Lower leg skin (tissue), 4 donors: ENCODE data around the gene SOAT1. TPM values are rescaled to one million over a fixed set of nuclear protein-coding genes. Genes with fewer than 3 reads are reported as not detected.
"Not testable (repeated sequence)": the region's sequence is repeated elsewhere in the genome, so short reads cannot be mapped to it uniquely, and the experiment has no call there.

Experiments used
- DNase-seq, 2 donors: peaks; one replicate each; pipeline ENCODE4 v3.0.0-alpha.2; 2019; ENCODE audit warnings: low spot score in 2 of 2
- H3K4me3 ChIP-seq: fragments of 200-600 bp; sonication (generic); 2 replicates; pipeline ENCODE4 v1.5.1; 2017; ENCODE audit warnings: mild to moderate bottlenecking, low read depth; ENCODE audit not compliant: poor library complexity, severe bottlenecking
- CTCF ChIP-seq, 3 donors: fragments of 450-650 bp; IDR thresholded peaks; one replicate each; pipeline ENCODE4 v1.5.1; 2016; ENCODE audit warnings: antibody characterized with exemption in 3 of 3, mild to moderate bottlenecking in 3 of 3, moderate library complexity in 2 of 3
- POLR2A ChIP-seq, 2 donors: fragments of 450-650 bp; IDR thresholded peaks; one replicate each; pipeline ENCODE4 v1.6.1; 2016 to 2017; ENCODE audit warnings: antibody characterized with exemption in 2 of 2, mild to moderate bottlenecking in 1 of 2, moderate library complexity in 1 of 2
- WGBS, 2 donors: methylation state at CpG; one replicate each; pipeline ENCODE4 v1.1.5; 2018; 5-methylcytosine and 5-hydroxymethylcytosine counted together
- intact Hi-C: fragments of 100-400 bp; cut with DNase I; formaldehyde crosslinking; loops from one replicate; pipeline ENCODE4 v1.15.0; 2023; ENCODE audit warnings: low total_unique reads
- total RNA-seq, 4 donors: library from RNA; depleted of rRNA; stranded (reverse); fragments of >200 nt; gene quantifications; one replicate each; pipeline ENCODE4 v1.1.0, GENCODE V29; 2016

The SOAT1 gene
- total RNA-seq, 4 donors from 2014 or later = 4.6 to 34.4 (median 17.7) TPM

DNA sequence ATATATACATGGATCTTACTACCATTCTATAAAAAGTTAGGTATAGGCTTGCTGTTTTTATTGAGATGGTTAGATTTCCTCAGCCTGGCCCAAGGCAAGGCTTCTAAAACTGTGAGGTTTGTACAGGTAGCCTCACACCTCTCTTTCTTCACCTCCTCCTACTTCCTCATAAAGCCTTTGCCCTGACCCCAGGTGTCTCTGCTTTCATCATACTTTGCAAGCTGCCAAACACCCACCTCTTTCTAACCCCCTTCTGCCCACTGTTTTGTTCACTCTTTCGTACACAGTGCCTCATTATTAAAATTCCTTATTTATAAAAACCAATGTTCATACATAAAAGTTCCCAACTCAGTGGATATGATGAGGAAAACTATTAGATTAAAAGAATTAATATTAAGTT, 31.4 kb upstream of the SOAT1 start:
- intact Hi-C loops = no loop called here

GRCh38 chr1:179263121-179263520, 30.5 kb upstream of the SOAT1 start:
- intact Hi-C loops = no loop called here
- DNase-seq = no peak
- H3K4me3 ChIP-seq = no peak overlapping the region
- TF ChIP-seq POLR2A (IDR thresholded peaks at IDR 0.05) (no peak), CTCF (IDR thresholded peaks at IDR 0.05) (no peak)

More for the DNA sequence above, 31.4 kb upstream of the SOAT1 start:
- no peak for TF ChIP-seq CTCF (IDR thresholded peaks at IDR 0.05)
- TF ChIP-seq POLR2A (IDR thresholded peaks at IDR 0.05) = no peak
- H3K4me3 ChIP-seq = no peak overlapping the region
- no peak for DNase-seq
- 83 to 97% methylated on average over 1 of the region's 1 CpG for WGBS, 2 donors

- H3K4me3 ChIP-seq = no peak overlapping the region
- WGBS, 2 donors = 55 to 63% methylated on average over 3 of the region's 3 CpGs
- TF ChIP-seq CTCF (IDR thresholded peaks at IDR 0.05) (no peak), POLR2A (IDR thresholded peaks at IDR 0.05) (no peak)
- intact Hi-C loops = no loop called here
- no peak for DNase-seq
Observed at GRCh38 chr1:179264507-179264906, 29.1 kb upstream of the SOAT1 start.

- H3K4me3 ChIP-seq = no peak overlapping the region
- DNase-seq = no peak
- TF ChIP-seq CTCF (IDR thresholded peaks at IDR 0.05) (no peak), POLR2A (IDR thresholded peaks at IDR 0.05) (no peak)
- intact Hi-C loops = no loop called here
Observed at GRCh38 chr1:179269071-179269470, 24.5 kb upstream of the SOAT1 start.

GRCh38 chr1:179274424-179274823, 19.2 kb upstream of the SOAT1 start:
- H3K4me3 ChIP-seq, DNase-seq, intact Hi-C loops: not testable (repeated sequence)
- WGBS, 2 donors = 87 to 88% methylated on average over 5 of the region's 5 CpGs

- intact Hi-C loops = no loop called here
- DNase-seq = no peak
- no peak for TF ChIP-seq CTCF (IDR thresholded peaks at IDR 0.05)
- TF ChIP-seq POLR2A (IDR thresholded peaks at IDR 0.05) = no peak
- no peak overlapping the region for H3K4me3 ChIP-seq
- 94 to 95% methylated on average over 5 of the region's 5 CpGs for WGBS, 2 donors
Observed at GRCh38 chr1:179278920-179279319, 14.7 kb upstream of the SOAT1 start.
